BE2C (cell line): Measurements from ENCODE around the gene IFT52. TPM values are rescaled to one million over a fixed set of nuclear protein-coding genes. Genes with fewer than 3 reads are reported as not detected.

ENCODE experiments used
- DNase-seq: peaks from one replicate; pipeline ENCODE4 v3.0.0-alpha.2; 2020
- H3K27me3 ChIP-seq: fragments of 250-450 bp; sonication (Bioruptor Pico); 2 replicates; pipeline ENCODE4 v1.5.1; 2020; ENCODE audit warnings: mild to moderate bottlenecking
- H3K36me3 ChIP-seq: fragments of 250-450 bp; sonication (Bioruptor Pico); 2 replicates; pipeline ENCODE4 v1.5.1; 2020; ENCODE audit warnings: mild to moderate bottlenecking
- H3K4me1 ChIP-seq: fragments of 250-450 bp; sonication (Bioruptor Pico); 2 replicates; pipeline ENCODE4 v1.5.1; 2020
- H3K4me3 ChIP-seq: 2 replicates; pipeline ENCODE4 v1.5.1; 2011; ENCODE audit warnings: low read depth, low read length
- H3K9me3 ChIP-seq: fragments of 250-450 bp; sonication (Bioruptor Pico); 2 replicates; pipeline ENCODE4 v1.5.1; 2020
- polyA plus RNA-seq: library from polyadenylated mRNA; unstranded; fragments of >200 nt; gene quantifications from one replicate; pipeline ENCODE4 v1.2.1, GENCODE V29; 2012; ENCODE audit warnings: low read depth, missing spikeins; ENCODE audit not compliant: insufficient read length, insufficient read depth
- TF ChIP-seq, protein P1 (sequence below): IDR thresholded peaks from 2 replicates; pipeline ENCODE4 v1.5.1; 2012; ENCODE audit warnings: mild to moderate bottlenecking, low read depth, low read length

IFT52 gene, protein sequence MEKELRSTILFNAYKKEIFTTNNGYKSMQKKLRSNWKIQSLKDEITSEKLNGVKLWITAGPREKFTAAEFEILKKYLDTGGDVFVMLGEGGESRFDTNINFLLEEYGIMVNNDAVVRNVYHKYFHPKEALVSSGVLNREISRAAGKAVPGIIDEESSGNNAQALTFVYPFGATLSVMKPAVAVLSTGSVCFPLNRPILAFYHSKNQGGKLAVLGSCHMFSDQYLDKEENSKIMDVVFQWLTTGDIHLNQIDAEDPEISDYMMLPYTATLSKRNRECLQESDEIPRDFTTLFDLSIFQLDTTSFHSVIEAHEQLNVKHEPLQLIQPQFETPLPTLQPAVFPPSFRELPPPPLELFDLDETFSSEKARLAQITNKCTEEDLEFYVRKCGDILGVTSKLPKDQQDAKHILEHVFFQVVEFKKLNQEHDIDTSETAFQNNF
- 41.4 TPM for polyA plus RNA-seq

DNA sequence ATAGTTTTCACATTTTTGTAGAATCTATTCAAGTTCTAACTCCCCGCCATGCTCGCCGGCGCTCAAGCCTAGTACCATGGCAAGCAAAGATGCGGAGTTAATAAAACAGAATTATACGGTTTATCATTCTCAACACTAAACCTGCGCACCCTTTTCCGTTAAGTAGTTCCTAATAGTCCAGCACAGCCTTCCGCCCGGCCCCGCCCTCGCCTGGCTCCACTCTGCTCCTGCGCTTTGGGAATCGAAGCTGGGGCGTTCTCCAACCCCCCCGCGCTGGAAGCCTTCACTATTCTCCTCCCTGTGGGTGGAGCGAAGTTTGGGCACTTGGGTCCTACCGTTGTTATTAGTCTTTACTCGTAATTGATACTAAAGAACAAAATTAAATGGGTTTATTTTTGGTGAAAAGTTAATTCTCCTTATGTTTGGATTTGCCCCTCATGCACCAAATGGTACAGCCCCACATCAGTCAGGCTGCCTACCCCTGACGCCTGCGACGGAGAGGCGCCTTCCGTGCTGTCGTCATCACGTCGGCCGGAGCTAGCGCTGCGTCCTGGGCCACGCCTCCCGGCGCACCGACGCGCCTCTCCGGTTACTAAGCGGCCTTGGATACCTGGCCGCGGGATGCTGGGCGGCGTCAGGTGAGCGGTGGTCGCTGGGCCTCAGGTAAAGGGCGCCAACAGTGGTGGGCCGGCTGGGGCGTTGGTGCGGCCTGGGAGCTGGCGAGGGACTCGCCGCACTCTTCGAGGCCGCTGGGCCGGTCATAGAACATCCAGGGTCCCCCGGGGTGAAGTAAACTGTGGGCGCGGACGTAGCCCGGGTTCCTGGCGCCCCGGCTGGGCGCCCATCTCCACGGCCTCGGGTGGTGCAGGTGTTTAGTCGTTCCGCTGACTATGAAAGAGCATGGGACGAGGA lies at the start of gene IFT52:
Gene IFT52 (plus strand): TSS at position 546 of the 912 bp plus-strand sequence. CDS start 3,762 bp downstream, outside the sequence.
- TF ChIP-seq, protein P1, sequence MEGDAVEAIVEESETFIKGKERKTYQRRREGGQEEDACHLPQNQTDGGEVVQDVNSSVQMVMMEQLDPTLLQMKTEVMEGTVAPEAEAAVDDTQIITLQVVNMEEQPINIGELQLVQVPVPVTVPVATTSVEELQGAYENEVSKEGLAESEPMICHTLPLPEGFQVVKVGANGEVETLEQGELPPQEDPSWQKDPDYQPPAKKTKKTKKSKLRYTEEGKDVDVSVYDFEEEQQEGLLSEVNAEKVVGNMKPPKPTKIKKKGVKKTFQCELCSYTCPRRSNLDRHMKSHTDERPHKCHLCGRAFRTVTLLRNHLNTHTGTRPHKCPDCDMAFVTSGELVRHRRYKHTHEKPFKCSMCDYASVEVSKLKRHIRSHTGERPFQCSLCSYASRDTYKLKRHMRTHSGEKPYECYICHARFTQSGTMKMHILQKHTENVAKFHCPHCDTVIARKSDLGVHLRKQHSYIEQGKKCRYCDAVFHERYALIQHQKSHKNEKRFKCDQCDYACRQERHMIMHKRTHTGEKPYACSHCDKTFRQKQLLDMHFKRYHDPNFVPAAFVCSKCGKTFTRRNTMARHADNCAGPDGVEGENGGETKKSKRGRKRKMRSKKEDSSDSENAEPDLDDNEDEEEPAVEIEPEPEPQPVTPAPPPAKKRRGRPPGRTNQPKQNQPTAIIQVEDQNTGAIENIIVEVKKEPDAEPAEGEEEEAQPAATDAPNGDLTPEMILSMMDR = no peak
- H3K27me3 ChIP-seq = no peaks in the 10 kb centered on the region
- no peaks in the 10 kb centered on the region for H3K9me3 ChIP-seq
- peak within 1 kb of the TSS; percentile 94 for H3K4me3 ChIP-seq
- peaks cover 4% of the 10 kb centered on the region; the same call in 1 of the 2 replicates for H3K4me1 ChIP-seq
- peak; percentile 94 for DNase-seq
- H3K36me3 ChIP-seq = no peaks in the 10 kb centered on the region

DNA sequence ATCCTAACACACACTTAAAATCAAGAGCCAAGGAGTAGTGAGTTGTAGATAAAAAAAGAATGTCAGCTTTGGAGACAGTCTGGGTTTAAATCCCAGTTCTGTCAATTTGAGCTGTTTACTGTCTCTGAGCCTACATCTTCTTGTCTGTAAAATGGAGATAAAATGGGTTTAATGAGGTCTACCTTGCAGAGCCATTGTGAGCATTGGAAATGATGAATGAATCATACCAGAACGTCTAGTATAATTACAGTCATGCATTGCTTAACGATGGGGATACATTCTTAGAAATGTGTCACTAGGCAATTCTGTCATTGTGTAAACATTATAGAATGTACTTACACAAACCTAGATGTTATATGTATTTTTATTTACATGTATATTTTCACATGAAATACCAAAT lies 49.5 kb upstream of the IFT52 start:
- no peak for DNase-seq
- H3K9me3 ChIP-seq = no peaks in the 10 kb centered on the region
- H3K4me1 ChIP-seq = no peaks in the 10 kb centered on the region
- no peaks in the 10 kb centered on the region for H3K36me3 ChIP-seq
- H3K4me3 ChIP-seq = no peak overlapping the region
- no peaks in the 10 kb centered on the region for H3K27me3 ChIP-seq
- TF ChIP-seq, protein P1 = no peak

DNA sequence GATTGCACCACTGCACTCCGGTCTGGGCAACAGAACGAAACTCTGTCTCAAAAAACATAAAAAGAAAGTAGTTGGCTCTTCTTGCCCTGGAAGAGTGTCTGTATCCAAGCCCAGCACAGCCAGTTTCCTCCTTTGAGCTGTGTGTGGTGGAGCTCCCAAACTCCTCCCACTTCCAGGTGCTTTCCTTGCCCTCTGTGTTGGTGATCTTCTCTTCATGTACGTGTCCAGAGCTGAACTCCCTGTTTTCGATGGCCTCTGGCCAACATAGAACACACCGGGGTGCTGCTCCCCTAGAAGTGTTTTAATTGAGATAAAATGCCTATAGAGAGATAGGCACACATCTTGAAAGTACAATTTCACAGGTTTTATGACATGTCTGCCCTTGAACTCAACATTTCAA lies 48.6 kb upstream of the IFT52 start:
- H3K9me3 ChIP-seq = no peaks in the 10 kb centered on the region
- no peak for DNase-seq
- H3K36me3 ChIP-seq = no peaks in the 10 kb centered on the region
- no peaks in the 10 kb centered on the region for H3K27me3 ChIP-seq
- no peak overlapping the region for H3K4me3 ChIP-seq
- TF ChIP-seq, protein P1 = no peak
- no peaks in the 10 kb centered on the region for H3K4me1 ChIP-seq

DNA sequence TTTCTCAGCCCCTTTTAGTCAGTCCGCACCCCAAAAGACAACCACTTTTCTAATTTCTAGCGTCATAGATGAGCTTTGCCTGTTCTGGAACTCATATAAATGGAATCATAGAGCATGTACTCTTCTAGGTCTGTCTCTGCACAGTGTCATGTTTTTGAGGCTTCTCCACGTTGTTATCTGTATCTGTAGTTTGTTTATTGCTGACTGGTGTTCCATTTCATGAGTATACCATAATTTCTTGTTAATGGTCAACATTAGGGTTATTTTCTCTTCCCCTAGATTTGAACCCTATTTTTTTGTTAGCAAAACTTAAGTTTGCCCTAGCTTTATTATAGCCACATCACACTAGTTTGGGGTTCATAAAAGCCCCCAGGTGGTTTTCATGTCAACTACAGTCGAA lies 48.1 kb upstream of the IFT52 start:
- TF ChIP-seq, protein P1 = no peak
- no peak overlapping the region for H3K4me3 ChIP-seq

DNA sequence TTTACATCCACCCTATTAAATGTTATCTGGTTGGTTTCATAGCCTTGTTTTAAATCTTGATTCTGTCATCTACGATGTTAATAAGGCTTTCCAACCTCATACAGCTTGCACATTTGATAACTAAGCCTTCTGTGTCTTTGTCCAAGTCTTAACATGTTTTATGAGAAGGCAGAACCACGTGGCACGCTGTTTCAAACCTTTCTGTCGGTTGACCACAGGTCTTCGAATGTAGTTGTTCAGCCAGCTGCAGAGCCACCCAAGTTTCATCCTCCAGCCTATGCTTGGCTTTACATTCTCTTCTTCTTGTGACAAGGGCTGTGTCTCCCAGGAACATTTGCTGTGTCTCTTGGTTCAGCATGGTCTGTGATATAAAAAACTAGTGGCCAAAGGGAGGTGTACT lies 47.6 kb upstream of the IFT52 start:
- TF ChIP-seq, protein P1 = no peak
- Histone ChIP-seq H3K27me3 (no peaks in the 10 kb centered on the region), H3K9me3 (no peaks in the 10 kb centered on the region), H3K36me3 (no peaks in the 10 kb centered on the region), H3K4me3 (no peak overlapping the region), H3K4me1 (no peaks in the 10 kb centered on the region)
- no peak for DNase-seq

More for the DNA sequence above, 48.1 kb upstream of the IFT52 start:
- Histone ChIP-seq H3K4me1 (no peaks in the 10 kb centered on the region), H3K27me3 (no peaks in the 10 kb centered on the region), H3K9me3 (no peaks in the 10 kb centered on the region), H3K36me3 (no peaks in the 10 kb centered on the region)
- DNase-seq = no peak
